ENCODE measurements around the gene COX8A. TPM values are rescaled to one million over a fixed set of nuclear protein-coding genes. Genes with fewer than 3 reads are reported as not detected.

Gene COX8A
- total RNA-seq, 1 donor from 2014 or later = 389 TPM

- H3K4me3 Mint-ChIP-seq = no peak overlapping the region
- peaks cover 27% of the 10 kb centered on the region for H3K4me1 Mint-ChIP-seq
- H3K9me3 Mint-ChIP-seq = no peaks in the 10 kb centered on the region
- DNase-seq (ENCODE audit: low read depth, low spot score) = no peak
- no peak overlapping the region for H3K27ac Mint-ChIP-seq (ENCODE audit: unreplicated experiment)
- no peaks in the 10 kb centered on the region for H3K36me3 Mint-ChIP-seq (ENCODE audit: low read depth)
- H3K27me3 Mint-ChIP-seq (ENCODE audit: low read depth) = peaks cover 9% of the 10 kb centered on the region
- TF ChIP-seq CTCF (conservative IDR thresholded peaks at IDR 0.05) = no peak
Measured at GRCh38 chr11:64015935-64016845, 41.8 kb downstream of the COX8A start.

GRCh38 chr11:64017945-64018224, 43.5 kb downstream of the COX8A start:
- Mint-ChIP-seq H3K9me3 (no peaks in the 10 kb centered on the region), H3K36me3 (ENCODE audit: low read depth) (no peaks in the 10 kb centered on the region), H3K4me3 (no peak overlapping the region), H3K4me1 (peaks cover 35% of the 10 kb centered on the region), H3K27me3 (ENCODE audit: low read depth) (peaks cover 5% of the 10 kb centered on the region), H3K27ac (ENCODE audit: unreplicated experiment) (no peak overlapping the region)
- DNase-seq (ENCODE audit: low read depth, low spot score) = no peak
- TF ChIP-seq CTCF (conservative IDR thresholded peaks at IDR 0.05) = no peak

DNA sequence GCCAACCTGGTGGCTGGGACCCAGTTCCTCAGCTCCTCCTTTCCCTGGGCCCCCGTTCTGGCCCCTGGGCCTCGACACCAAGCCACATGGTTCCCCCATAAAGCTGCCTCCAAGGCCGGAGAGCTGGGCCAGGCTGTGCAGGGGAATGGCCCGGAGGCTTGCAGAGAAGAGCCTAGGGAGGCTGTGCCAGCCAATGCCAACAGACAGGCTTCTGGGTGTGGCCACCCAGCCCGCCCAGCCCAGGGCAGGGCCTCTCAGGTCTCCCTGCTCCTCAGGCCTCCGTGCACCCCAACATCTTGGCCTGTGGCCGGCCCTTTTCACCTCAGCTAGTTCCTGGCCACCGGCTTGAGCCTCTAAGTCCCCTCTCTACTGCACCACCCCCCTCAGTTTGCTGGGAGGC, 43.9 kb downstream of the COX8A start:
- no peaks in the 10 kb centered on the region for H3K9me3 Mint-ChIP-seq
- H3K36me3 Mint-ChIP-seq (ENCODE audit: low read depth) = no peaks in the 10 kb centered on the region
- no peak for TF ChIP-seq CTCF (conservative IDR thresholded peaks at IDR 0.05)
- no peak for DNase-seq (ENCODE audit: low read depth, low spot score)
- peaks cover 5% of the 10 kb centered on the region for H3K27me3 Mint-ChIP-seq (ENCODE audit: low read depth)
- H3K4me1 Mint-ChIP-seq = peaks cover 35% of the 10 kb centered on the region
- no peak overlapping the region for H3K27ac Mint-ChIP-seq (ENCODE audit: unreplicated experiment)
- no peak overlapping the region for H3K4me3 Mint-ChIP-seq

GRCh38 chr11:64019106-64020037, 45.0 kb downstream of the COX8A start:
- Mint-ChIP-seq H3K27ac (ENCODE audit: unreplicated experiment) (no peak overlapping the region), H3K4me3 (no peak overlapping the region), H3K9me3 (no peaks in the 10 kb centered on the region), H3K36me3 (ENCODE audit: low read depth) (no peaks in the 10 kb centered on the region), H3K27me3 (ENCODE audit: low read depth) (peaks cover 5% of the 10 kb centered on the region), H3K4me1 (peaks cover 33% of the 10 kb centered on the region)
- no peak for TF ChIP-seq CTCF (conservative IDR thresholded peaks at IDR 0.05)
- DNase-seq (ENCODE audit: low read depth, low spot score) = no peak

DNA sequence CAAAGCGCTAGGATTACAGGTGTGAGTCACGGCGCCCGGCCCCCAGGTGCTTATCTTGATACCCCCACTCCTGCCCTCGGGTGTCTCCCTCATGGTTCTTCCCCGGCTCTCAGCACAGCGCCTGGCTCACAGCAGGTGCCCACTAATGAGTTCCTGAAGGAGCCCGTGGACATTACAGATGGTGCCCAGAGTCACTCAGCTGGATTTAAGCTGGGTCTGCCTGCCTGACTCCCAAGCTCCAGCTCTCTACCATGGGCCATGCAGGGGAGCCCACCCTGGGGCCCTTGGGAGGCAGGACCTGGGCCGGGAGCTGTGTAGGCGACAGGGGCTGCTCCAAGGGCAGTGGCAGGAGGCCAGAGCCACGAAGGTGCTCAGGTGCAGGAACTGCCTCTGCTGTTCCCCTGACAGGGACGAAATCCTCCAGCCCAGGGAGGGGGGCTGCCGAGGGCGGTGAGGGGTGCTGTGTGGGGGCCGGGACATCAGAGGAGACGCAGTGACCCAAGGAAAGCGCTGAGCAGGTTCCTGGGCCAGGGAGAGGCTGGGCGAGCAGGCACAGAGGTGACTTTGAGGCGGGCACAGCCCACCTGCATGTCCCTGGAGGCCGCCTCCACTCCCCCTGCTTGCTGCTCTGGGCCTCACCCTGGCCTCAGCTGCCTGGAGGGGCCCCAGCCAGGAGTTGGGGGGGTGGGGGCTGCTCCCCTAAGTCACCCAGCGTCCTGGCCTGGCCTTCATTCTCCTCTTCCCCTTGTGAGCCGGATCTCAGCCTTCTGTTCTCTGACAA, 46.7 kb downstream of the COX8A start:
- Mint-ChIP-seq H3K27me3 (ENCODE audit: low read depth) (peaks cover 5% of the 10 kb centered on the region), H3K27ac (ENCODE audit: unreplicated experiment) (no peak overlapping the region), H3K9me3 (no peaks in the 10 kb centered on the region), H3K36me3 (ENCODE audit: low read depth) (no peaks in the 10 kb centered on the region), H3K4me1 (peaks cover 30% of the 10 kb centered on the region), H3K4me3 (no peak overlapping the region)
- TF ChIP-seq CTCF (conservative IDR thresholded peaks at IDR 0.05) = no peak
- DNase-seq (ENCODE audit: low read depth, low spot score) = no peak
